ENCODE results near the gene RPP25.

RPP25 gene

GRCh38 chr15:74956648-74957475, at the start of gene RPP25:
TSS of gene RPP25 (minus strand) at chr15:74956772. CDS start at chr15:74956583, 189 bp downstream.
- H3K27ac ChIP-seq (ENCODE audit: low read length) = no peak within 1 kb of the TSS
- H3K4me1 ChIP-seq (ENCODE audit: control insufficient read depth, low read depth, low read length) = peaks cover 13% of the 10 kb centered on the region
- H3K9ac ChIP-seq (ENCODE audit: low read length) = peak within 1 kb of the TSS; percentile 38
- peaks cover 61% of the 10 kb centered on the region for H3K27me3 ChIP-seq (ENCODE audit: control insufficient read depth, insufficient read depth, low read length)
- peak within 1 kb of the TSS; percentile 72 for H3K4me3 ChIP-seq (ENCODE audit: low read length)
- no peaks in the 10 kb centered on the region for H3K9me3 ChIP-seq (ENCODE audit: control insufficient read depth, low read depth, low read length)
- H3K36me3 ChIP-seq (ENCODE audit: control insufficient read depth, low read depth, low read length) = no peaks in the 10 kb centered on the region

DNA sequence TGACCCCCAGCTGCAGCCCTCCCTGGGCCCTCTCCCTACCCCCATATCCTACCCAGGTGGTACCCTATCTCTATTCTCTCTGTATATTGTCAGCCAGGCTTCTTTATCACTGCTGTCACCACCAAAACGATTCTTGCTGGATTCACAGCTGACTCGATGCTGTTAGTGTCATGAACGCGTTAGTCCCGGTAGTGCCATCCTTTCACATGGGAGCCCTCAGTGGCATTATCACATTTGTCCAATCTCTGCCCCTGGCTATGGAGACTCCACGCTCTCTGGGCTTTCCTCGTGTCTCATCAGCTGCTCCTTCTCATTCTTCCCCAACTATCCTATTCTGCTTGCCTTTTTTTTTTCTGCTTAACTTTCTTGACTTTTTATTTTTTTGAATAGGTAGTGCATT, 45.8 kb upstream of the RPP25 start:
- no peak overlapping the region for H3K9ac ChIP-seq (ENCODE audit: low read length)
- H3K36me3 ChIP-seq (ENCODE audit: control insufficient read depth, low read depth, low read length) = peaks cover 2% of the 10 kb centered on the region
- no peaks in the 10 kb centered on the region for H3K27me3 ChIP-seq (ENCODE audit: control insufficient read depth, insufficient read depth, low read length)
- H3K4me1 ChIP-seq (ENCODE audit: control insufficient read depth, low read depth, low read length) = no peaks in the 10 kb centered on the region
- H3K9me3 ChIP-seq (ENCODE audit: control insufficient read depth, low read depth, low read length) = no peaks in the 10 kb centered on the region
- H3K4me3 ChIP-seq (ENCODE audit: low read length) = no peak overlapping the region
- H3K27ac ChIP-seq (ENCODE audit: low read length) = no peak overlapping the region

GRCh38 chr15:75001310-75001709, 44.7 kb upstream of the RPP25 start:
- H3K27ac ChIP-seq (ENCODE audit: low read length) = no peak overlapping the region

DNA sequence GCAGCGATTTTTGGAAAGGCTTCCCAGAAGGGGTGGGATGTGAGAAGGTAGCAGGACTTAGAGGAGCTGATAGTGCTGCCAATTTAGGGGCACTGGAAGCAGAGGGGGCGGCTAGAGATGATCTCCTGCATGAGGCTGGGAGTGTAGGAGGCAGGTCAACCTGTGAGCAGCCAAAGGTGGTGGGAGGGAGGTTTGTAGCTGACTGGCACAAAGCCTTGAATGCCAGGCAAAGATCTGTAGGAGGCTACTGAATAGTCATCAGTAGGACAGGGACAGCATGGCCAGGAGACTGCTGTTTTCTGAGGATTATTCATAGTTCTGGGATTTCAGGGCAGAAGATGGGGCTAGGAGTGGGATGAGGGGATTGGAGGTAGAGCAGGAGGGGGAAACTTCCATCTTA, 41.0 kb upstream of the RPP25 start:
- Histone ChIP-seq H3K27ac (ENCODE audit: low read length) (no peak overlapping the region), H3K36me3 (ENCODE audit: control insufficient read depth, low read depth, low read length) (no peaks in the 10 kb centered on the region), H3K4me3 (ENCODE audit: low read length) (no peak overlapping the region), H3K9ac (ENCODE audit: low read length) (no peak overlapping the region), H3K9me3 (ENCODE audit: control insufficient read depth, low read depth, low read length) (no peaks in the 10 kb centered on the region), H3K27me3 (ENCODE audit: control insufficient read depth, insufficient read depth, low read length) (peaks cover 11% of the 10 kb centered on the region), H3K4me1 (ENCODE audit: control insufficient read depth, low read depth, low read length) (peaks cover 6% of the 10 kb centered on the region)

More at GRCh38 chr15:75001310-75001709, 44.7 kb upstream of the RPP25 start:
- no peak overlapping the region for H3K4me3 ChIP-seq (ENCODE audit: low read length)
- peaks cover 5% of the 10 kb centered on the region for H3K4me1 ChIP-seq (ENCODE audit: control insufficient read depth, low read depth, low read length)
- no peaks in the 10 kb centered on the region for H3K9me3 ChIP-seq (ENCODE audit: control insufficient read depth, low read depth, low read length)
- H3K36me3 ChIP-seq (ENCODE audit: control insufficient read depth, low read depth, low read length) = no peaks in the 10 kb centered on the region
- H3K27me3 ChIP-seq (ENCODE audit: control insufficient read depth, insufficient read depth, low read length) = peaks cover 8% of the 10 kb centered on the region
- H3K9ac ChIP-seq (ENCODE audit: low read length) = no peak overlapping the region

- no peaks in the 10 kb centered on the region for H3K36me3 ChIP-seq (ENCODE audit: control insufficient read depth, low read depth, low read length)
- H3K4me1 ChIP-seq (ENCODE audit: control insufficient read depth, low read depth, low read length) = peaks cover 6% of the 10 kb centered on the region
- H3K9me3 ChIP-seq (ENCODE audit: control insufficient read depth, low read depth, low read length) = no peaks in the 10 kb centered on the region
- H3K27me3 ChIP-seq (ENCODE audit: control insufficient read depth, insufficient read depth, low read length) = peaks cover 11% of the 10 kb centered on the region
- no peak overlapping the region for H3K27ac ChIP-seq (ENCODE audit: low read length)
- H3K4me3 ChIP-seq (ENCODE audit: low read length) = no peak overlapping the region
- no peak overlapping the region for H3K9ac ChIP-seq (ENCODE audit: low read length)
Measured at GRCh38 chr15:74997141-74997540, 40.6 kb upstream of the RPP25 start.

DNA sequence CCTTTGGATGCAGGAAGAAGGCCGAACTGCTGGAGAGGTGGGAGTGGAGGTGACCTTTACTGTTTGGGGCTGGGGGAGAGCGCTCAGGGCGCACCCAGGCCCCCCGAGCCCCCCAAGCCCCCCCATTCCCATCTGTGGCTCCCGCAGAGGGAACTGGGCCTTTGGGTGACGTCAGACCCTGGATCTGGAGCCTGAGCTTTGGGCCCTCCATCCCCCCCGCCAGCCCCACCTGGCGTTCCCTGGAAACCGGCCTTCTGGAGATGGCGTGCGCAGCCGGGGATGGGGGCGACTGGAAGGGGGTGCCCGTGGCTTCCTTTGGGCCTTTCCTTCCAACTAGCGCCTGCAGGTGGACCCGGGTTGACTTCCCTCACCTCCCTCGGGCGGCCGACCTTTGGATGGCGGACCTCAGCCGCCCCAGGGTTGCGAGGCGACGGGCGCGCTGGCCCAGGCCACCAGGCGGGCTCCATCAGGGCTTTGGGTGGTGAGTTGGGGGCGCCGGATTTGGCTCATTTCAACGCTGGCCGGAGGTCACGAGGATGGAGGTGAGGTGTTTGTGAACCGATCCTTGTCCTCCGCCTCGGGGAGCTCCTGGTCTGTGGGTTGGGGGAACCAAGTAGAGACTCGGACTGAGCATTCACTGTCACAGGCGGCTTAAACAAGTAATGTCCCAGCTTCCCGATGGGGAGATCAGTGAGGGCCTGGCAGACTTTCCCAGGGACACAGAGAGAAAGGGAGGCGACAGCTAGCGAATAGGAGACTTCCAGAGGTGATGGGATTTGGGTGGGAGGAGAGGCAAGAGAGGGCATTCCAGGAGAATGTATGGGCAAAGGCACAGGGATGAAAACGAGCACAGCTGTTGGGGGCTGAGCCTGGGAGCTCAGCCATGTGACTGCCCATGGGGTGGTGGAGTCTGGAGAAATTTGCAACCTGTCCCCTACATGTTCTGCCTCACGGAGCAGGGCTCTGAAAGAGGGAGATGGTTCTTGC, 39.5 kb upstream of the RPP25 start:
- H3K27ac ChIP-seq (ENCODE audit: low read length) = no peak overlapping the region
- H3K4me1 ChIP-seq (ENCODE audit: control insufficient read depth, low read depth, low read length) = peaks cover 6% of the 10 kb centered on the region
- no peaks in the 10 kb centered on the region for H3K9me3 ChIP-seq (ENCODE audit: control insufficient read depth, low read depth, low read length)
- H3K4me3 ChIP-seq (ENCODE audit: low read length) = peak overlapping the region; percentile 86
- no peaks in the 10 kb centered on the region for H3K36me3 ChIP-seq (ENCODE audit: control insufficient read depth, low read depth, low read length)
- H3K9ac ChIP-seq (ENCODE audit: low read length) = peak overlapping the region; percentile 75
- H3K27me3 ChIP-seq (ENCODE audit: control insufficient read depth, insufficient read depth, low read length) = peaks cover 11% of the 10 kb centered on the region

DNA sequence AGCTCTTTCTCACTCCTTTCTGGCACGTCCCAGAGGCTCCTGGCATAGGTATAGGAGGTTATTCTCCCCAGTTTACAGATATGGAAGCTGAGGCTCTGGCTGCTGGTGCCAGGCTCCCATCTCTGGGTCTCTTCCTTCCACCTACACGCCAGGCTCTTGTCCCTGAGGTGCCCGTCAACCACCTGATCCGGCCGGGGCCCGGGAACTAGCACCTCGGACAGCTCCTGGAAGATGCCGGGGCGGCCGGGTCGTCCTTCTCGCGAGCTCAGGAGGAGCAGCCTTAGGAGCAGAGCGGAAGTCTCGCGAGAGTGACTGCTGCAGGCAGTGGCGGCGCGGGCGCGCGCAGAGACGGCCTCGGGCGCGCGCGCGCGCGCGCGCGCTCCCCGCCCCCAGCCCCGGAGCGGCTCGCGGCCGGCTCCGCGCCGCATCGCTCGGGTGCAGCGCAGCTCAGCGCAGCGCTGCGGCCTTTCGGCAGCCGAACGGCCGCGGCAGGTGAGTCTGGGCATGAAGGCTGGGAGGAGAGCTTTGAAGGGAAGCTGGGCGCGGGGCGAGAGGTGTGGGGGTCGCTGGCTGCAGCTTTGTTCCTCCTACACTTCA, 38.7 kb upstream of the RPP25 start, which contains the start of gene SCAMP5:
Gene SCAMP5, plus strand, starts transcription at position 382 of the 597 bp plus-strand sequence. CDS start 16,277 bp downstream, outside the sequence.
- Histone ChIP-seq H3K4me1 (ENCODE audit: control insufficient read depth, low read depth, low read length) (peaks cover 6% of the 10 kb centered on the region), H3K9ac (ENCODE audit: low read length) (peak within 1 kb of the TSS; percentile 75), H3K36me3 (ENCODE audit: control insufficient read depth, low read depth, low read length) (no peaks in the 10 kb centered on the region), H3K27ac (ENCODE audit: low read length) (no peak within 1 kb of the TSS), H3K27me3 (ENCODE audit: control insufficient read depth, insufficient read depth, low read length) (peaks cover 11% of the 10 kb centered on the region), H3K4me3 (ENCODE audit: low read length) (peak within 1 kb of the TSS; percentile 86), H3K9me3 (ENCODE audit: control insufficient read depth, low read depth, low read length) (no peaks in the 10 kb centered on the region)

GRCh38 chr15:74994685-74995084, 38.1 kb upstream of the RPP25 start:
- Histone ChIP-seq H3K4me3 (ENCODE audit: low read length) (peak overlapping the region; percentile 23), H3K27me3 (ENCODE audit: control insufficient read depth, insufficient read depth, low read length) (peaks cover 11% of the 10 kb centered on the region), H3K4me1 (ENCODE audit: control insufficient read depth, low read depth, low read length) (peaks cover 6% of the 10 kb centered on the region), H3K9me3 (ENCODE audit: control insufficient read depth, low read depth, low read length) (no peaks in the 10 kb centered on the region), H3K36me3 (ENCODE audit: control insufficient read depth, low read depth, low read length) (no peaks in the 10 kb centered on the region), H3K9ac (ENCODE audit: low read length) (no peak overlapping the region), H3K27ac (ENCODE audit: low read length) (no peak overlapping the region)

DNA sequence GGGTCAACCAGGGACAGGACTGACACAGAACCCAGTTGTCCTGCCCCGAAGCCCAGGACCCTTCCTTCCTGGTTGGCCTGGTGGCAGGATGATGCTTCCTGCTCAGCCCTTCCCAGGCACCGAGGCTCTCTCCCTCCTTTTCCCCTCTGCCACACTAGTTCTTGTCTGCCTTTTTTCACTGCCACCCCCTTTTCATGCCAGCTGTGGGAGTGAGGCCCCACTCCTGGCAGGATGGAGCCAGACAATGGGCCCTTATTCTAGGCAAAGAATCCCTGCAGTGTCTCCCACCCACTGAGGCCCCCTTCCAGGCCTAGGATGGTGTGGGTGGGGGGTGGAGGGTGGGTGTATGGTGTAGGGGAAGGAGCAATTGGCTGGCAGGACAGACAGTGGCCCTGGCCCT, 37.7 kb upstream of the RPP25 start:
- Histone ChIP-seq H3K9me3 (ENCODE audit: control insufficient read depth, low read depth, low read length) (no peaks in the 10 kb centered on the region), H3K9ac (ENCODE audit: low read length) (no peak overlapping the region), H3K27ac (ENCODE audit: low read length) (no peak overlapping the region), H3K4me3 (ENCODE audit: low read length) (no peak overlapping the region), H3K4me1 (ENCODE audit: control insufficient read depth, low read depth, low read length) (peaks cover 6% of the 10 kb centered on the region), H3K36me3 (ENCODE audit: control insufficient read depth, low read depth, low read length) (no peaks in the 10 kb centered on the region), H3K27me3 (ENCODE audit: control insufficient read depth, insufficient read depth, low read length) (peaks cover 11% of the 10 kb centered on the region)

DNA sequence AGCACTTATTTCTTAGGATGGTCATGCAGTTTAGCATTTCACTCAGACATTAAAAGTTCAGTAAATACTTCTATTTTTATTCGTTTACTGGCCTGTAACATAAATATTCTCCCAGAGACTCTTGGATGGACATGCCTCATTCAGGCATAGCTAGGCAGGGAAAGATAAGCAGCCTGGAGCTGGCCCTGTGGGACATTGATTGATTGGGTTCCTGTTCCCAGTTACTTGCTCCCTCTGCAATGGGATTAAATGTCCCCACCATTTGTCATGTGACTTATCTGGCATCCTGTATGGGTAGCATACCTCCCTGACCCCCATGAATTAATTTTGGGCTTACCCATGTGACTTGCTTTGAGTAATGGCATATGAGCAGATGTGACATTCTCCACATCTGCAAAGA, 36.0 kb upstream of the RPP25 start:
- H3K9me3 ChIP-seq (ENCODE audit: control insufficient read depth, low read depth, low read length) = no peaks in the 10 kb centered on the region
- H3K9ac ChIP-seq (ENCODE audit: low read length) = no peak overlapping the region
- H3K4me3 ChIP-seq (ENCODE audit: low read length) = no peak overlapping the region
- H3K36me3 ChIP-seq (ENCODE audit: control insufficient read depth, low read depth, low read length) = no peaks in the 10 kb centered on the region
- peaks cover 11% of the 10 kb centered on the region for H3K27me3 ChIP-seq (ENCODE audit: control insufficient read depth, insufficient read depth, low read length)
- H3K27ac ChIP-seq (ENCODE audit: low read length) = no peak overlapping the region
- peaks cover 6% of the 10 kb centered on the region for H3K4me1 ChIP-seq (ENCODE audit: control insufficient read depth, low read depth, low read length)

- no peak overlapping the region for H3K27ac ChIP-seq (ENCODE audit: low read length)
- no peak overlapping the region for H3K9ac ChIP-seq (ENCODE audit: low read length)
- no peaks in the 10 kb centered on the region for H3K4me1 ChIP-seq (ENCODE audit: control insufficient read depth, low read depth, low read length)
- H3K27me3 ChIP-seq (ENCODE audit: control insufficient read depth, insufficient read depth, low read length) = no peaks in the 10 kb centered on the region
- H3K9me3 ChIP-seq (ENCODE audit: control insufficient read depth, low read depth, low read length) = no peaks in the 10 kb centered on the region
- no peaks in the 10 kb centered on the region for H3K36me3 ChIP-seq (ENCODE audit: control insufficient read depth, low read depth, low read length)
- no peak overlapping the region for H3K4me3 ChIP-seq (ENCODE audit: low read length)
Measured at GRCh38 chr15:74989527-74989926, 33.0 kb upstream of the RPP25 start.

All from iPS-18a (cell line).